Panc1 (cell line): Measurements from ENCODE around the gene MSI2. TPM values are rescaled to one million over a fixed set of nuclear protein-coding genes. Genes with fewer than 3 reads are reported as not detected.

Source experiments
- ATAC-seq: fragments of 200-7000 bp; cut with Tn5 transposase; 2 replicates; pipeline ENCODE4 v1.9.1; 2020; ENCODE audit warnings: mild to moderate bottlenecking, moderate library complexity
- BruUV-seq: library from RNA; stranded (reverse); fragments of 400-500 nt; replicated peaks from 2 replicates; lab custom pipeline; 2021; lab: Mats Ljungman, UMichigan
- CTCF ChIA-PET: fragments of 300-600 bp; sonication (Branson Sonifier 250); formaldehyde crosslinking; loops from one replicate; lab custom pipeline; 2022; ENCODE audit warnings: antibody characterized with exemption; lab: Charles Lee
- POLR2A ChIA-PET: fragments of 300-600 bp; sonication (Branson Sonifier 250); formaldehyde crosslinking; loops from one replicate; lab custom pipeline; 2022; ENCODE audit warnings: antibody characterized with exemption; lab: Charles Lee
- DNase-seq: peaks from one replicate; pipeline ENCODE4 v3.0.0-alpha.2; 2010; ENCODE audit warnings: low read depth, low spot score
- H3K27ac ChIP-seq: 2 replicates; pipeline ENCODE4 v1.5.1; 2011; ENCODE audit warnings: mild to moderate bottlenecking, low read length, inconsistent platforms
- H3K27me3 ChIP-seq: fragments of 200-500 bp; sonication (Bioruptor generic); 2 replicates; pipeline ENCODE4 v1.6.0; 2014; ENCODE audit warnings: low read length, inconsistent platforms; ENCODE audit not compliant: control insufficient read depth, insufficient read depth
- H3K36me3 ChIP-seq: fragments of 200-500 bp; sonication (Bioruptor generic); 2 replicates; pipeline ENCODE4 v1.5.1; 2014; ENCODE audit warnings: inconsistent platforms, mild to moderate bottlenecking, low read length, moderate library complexity; ENCODE audit not compliant: control insufficient read depth, insufficient read depth
- H3K4me1 ChIP-seq: 2 replicates; pipeline ENCODE4 v1.5.1; 2011; ENCODE audit warnings: inconsistent platforms, mild to moderate bottlenecking, low read length, moderate library complexity; ENCODE audit not compliant: control insufficient read depth, insufficient read depth
- H3K4me3 ChIP-seq, 2 experiments: 2 replicates each; pipeline ENCODE4 v1.5.1; 2011 to 2012; ENCODE audit warnings: low read depth in 2 of 2, low read length in 2 of 2, mild to moderate bottlenecking in 2 of 2, inconsistent platforms in 1 of 2, moderate library complexity in 1 of 2
- H3K9me3 ChIP-seq: fragments of 200-500 bp; sonication (Bioruptor generic); 2 replicates; pipeline ENCODE4 v1.5.1; 2014; ENCODE audit warnings: low read depth, mild to moderate bottlenecking, inconsistent platforms, low read length, moderate library complexity; ENCODE audit not compliant: control insufficient read depth, insufficient read depth
- POLR2AphosphoS5 ChIP-seq: IDR thresholded peaks from 2 replicates; pipeline ENCODE4 v1.6.1; 2012; ENCODE audit warnings: mild to moderate bottlenecking, low read depth, low read length, moderate library complexity
- REST ChIP-seq, 2 experiments: IDR thresholded peaks; 2 replicates each; pipeline ENCODE4 v1.6.1; 2011 to 2012; ENCODE audit warnings: low read depth in 2 of 2, control low read depth in 1 of 2, low read length in 1 of 2, mild to moderate bottlenecking in 1 of 2, moderate library complexity in 1 of 2; ENCODE audit not compliant: insufficient read depth in 1 of 2
- SIN3A ChIP-seq: IDR thresholded peaks from 2 replicates; pipeline ENCODE4 v1.6.1; 2012; ENCODE audit warnings: low read depth, mild to moderate bottlenecking, low read length, moderate library complexity, borderline replicate concordance; ENCODE audit not compliant: insufficient read depth
- TCF7L2 ChIP-seq: IDR thresholded peaks from 2 replicates; pipeline ENCODE4 v1.6.1; 2011; ENCODE audit warnings: mild to moderate bottlenecking, low read depth, low read length, inconsistent platforms
- in situ Hi-C: cut with HindIII; loops from 2 replicates; pipeline ENCODE4 v1.10.0; 2016; ENCODE audit warnings: low sequenced_read_pairs, low pct_unique_long_range_greater_than_20kb
- intact Hi-C: fragments of 100-400 bp; cut with micrococcal nuclease; formaldehyde crosslinking; loops from one replicate; pipeline ENCODE4 v1.10.0; 2022; ENCODE audit not compliant: unreplicated experiment
- total RNA-seq: library from RNA; stranded (reverse); gene quantifications from one replicate; pipeline ENCODE4 v1.2.1, GENCODE V29; 2021; ENCODE audit not compliant: unreplicated experiment
- TF ChIP-seq, protein P1 (sequence below): fragments of 450-650 bp; IDR thresholded peaks from 2 replicates; pipeline ENCODE4 v1.5.1; 2017; ENCODE audit warnings: mild to moderate bottlenecking

Gene MSI2
- total RNA-seq, 1 experiment from 2014 or later, result 38.5 TPM

DNA sequence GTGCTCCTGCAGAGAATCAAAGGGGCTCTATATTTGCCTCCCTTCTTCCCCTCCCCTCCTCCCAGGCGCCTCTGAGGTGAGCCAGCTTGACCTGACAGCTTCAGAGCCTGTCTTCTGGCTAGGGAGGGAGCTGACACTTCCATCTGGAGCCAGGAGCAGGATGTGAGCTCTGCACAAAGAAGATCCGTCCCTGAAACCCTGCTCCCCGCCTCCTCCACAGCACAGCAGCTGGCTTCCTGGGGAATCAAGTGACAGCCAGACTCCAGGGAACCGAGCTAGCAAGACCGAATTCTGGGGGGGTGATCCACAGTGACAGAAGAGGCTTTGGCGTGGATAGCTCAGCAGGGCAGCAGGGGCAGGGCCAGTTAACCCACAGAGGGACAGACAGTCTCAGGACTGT is 451.6 kb downstream of the MSI2 start:
- intact Hi-C loops (no loop called here), in situ Hi-C loops (no loop called here)
- H3K4me3 ChIP-seq, result no peak overlapping the region
- CTCF ChIA-PET, result interaction anchor here (0.7 kb wide), 1 partner anchor 149 kb away, joined by 3 read pairs; no protein-coding TSS in a partner anchor
- no peak overlapping the region for H3K27ac ChIP-seq
- POLR2A ChIA-PET, result interaction anchor here (0.5 kb wide), 1 partner anchor 60 kb away, joined by 8 read pairs; no protein-coding TSS in a partner anchor
- DNase-seq (no peak), ATAC-seq (peak; percentile 46)
- no peaks in the 10 kb centered on the region for H3K4me1 ChIP-seq
- no TSS peak for BruUV-seq
- peaks cover 25% of the 10 kb centered on the region for H3K27me3 ChIP-seq
- no peaks in the 10 kb centered on the region for H3K36me3 ChIP-seq
- no peaks in the 10 kb centered on the region for H3K9me3 ChIP-seq
- TF ChIP-seq, protein P1, sequence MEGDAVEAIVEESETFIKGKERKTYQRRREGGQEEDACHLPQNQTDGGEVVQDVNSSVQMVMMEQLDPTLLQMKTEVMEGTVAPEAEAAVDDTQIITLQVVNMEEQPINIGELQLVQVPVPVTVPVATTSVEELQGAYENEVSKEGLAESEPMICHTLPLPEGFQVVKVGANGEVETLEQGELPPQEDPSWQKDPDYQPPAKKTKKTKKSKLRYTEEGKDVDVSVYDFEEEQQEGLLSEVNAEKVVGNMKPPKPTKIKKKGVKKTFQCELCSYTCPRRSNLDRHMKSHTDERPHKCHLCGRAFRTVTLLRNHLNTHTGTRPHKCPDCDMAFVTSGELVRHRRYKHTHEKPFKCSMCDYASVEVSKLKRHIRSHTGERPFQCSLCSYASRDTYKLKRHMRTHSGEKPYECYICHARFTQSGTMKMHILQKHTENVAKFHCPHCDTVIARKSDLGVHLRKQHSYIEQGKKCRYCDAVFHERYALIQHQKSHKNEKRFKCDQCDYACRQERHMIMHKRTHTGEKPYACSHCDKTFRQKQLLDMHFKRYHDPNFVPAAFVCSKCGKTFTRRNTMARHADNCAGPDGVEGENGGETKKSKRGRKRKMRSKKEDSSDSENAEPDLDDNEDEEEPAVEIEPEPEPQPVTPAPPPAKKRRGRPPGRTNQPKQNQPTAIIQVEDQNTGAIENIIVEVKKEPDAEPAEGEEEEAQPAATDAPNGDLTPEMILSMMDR, result no peak
- no peak for TF ChIP-seq REST (IDR thresholded peaks at IDR 0.05; ENCODE audit: insufficient read depth in 1 of 2, low read depth in 2 of 2, low read length in 1 of 2)
- no peak for TF ChIP-seq SIN3A
- no peak for TF ChIP-seq TCF7L2
- no peak for TF ChIP-seq POLR2AphosphoS5

GRCh38 chr17:57708410-57708809 is 452.1 kb downstream of the MSI2 start:
- in situ Hi-C loops, result no loop called here
- CTCF ChIA-PET, result interaction anchor here (0.7 kb wide), 1 partner anchor 149 kb away, joined by 3 read pairs; no protein-coding TSS in a partner anchor
- Histone ChIP-seq H3K4me3 (no peak overlapping the region), H3K36me3 (no peaks in the 10 kb centered on the region), H3K4me1 (no peaks in the 10 kb centered on the region), H3K9me3 (no peaks in the 10 kb centered on the region), H3K27ac (no peak overlapping the region), H3K27me3 (peaks cover 30% of the 10 kb centered on the region)
- no peak for DNase-seq
- intact Hi-C loops, result no loop called here
- no TSS peak for BruUV-seq
- peak; percentile 74 for ATAC-seq
- TF ChIP-seq REST (IDR thresholded peaks at IDR 0.05; ENCODE audit: insufficient read depth in 1 of 2, low read depth in 2 of 2, low read length in 1 of 2) (no peak), TCF7L2 (no peak), SIN3A (no peak), POLR2AphosphoS5 (no peak)
- TF ChIP-seq, protein P1, result no peak
- POLR2A ChIA-PET, result no interaction called here
